Stomach smooth muscle (tissue), 2 donors: ENCODE results near the gene ADCY1.

ENCODE experiments used
- H3K27ac ChIP-seq: one replicate; pipeline ENCODE4 v1.7.0; 2013; ENCODE audit warnings: mild to moderate bottlenecking, low read length, inconsistent platforms
- H3K27me3 ChIP-seq, 2 donors: one replicate each; pipeline ENCODE4 v1.7.0; 2013; ENCODE audit warnings: low read length in 2 of 2; ENCODE audit not compliant: insufficient read depth in 2 of 2, control insufficient read depth in 1 of 2
- H3K36me3 ChIP-seq, 2 donors: one replicate each; pipeline ENCODE4 v1.7.0; 2013; ENCODE audit warnings: low read length in 2 of 2; ENCODE audit not compliant: control insufficient read depth in 2 of 2, insufficient read depth in 2 of 2
- H3K4me1 ChIP-seq: one replicate; pipeline ENCODE4 v1.7.0; 2013; ENCODE audit warnings: low read length; ENCODE audit not compliant: control insufficient read depth, insufficient read depth
- H3K4me3 ChIP-seq, 2 donors: one replicate each; pipeline ENCODE4 v1.7.0; 2013; ENCODE audit warnings: low read length in 2 of 2
- H3K9ac ChIP-seq, 2 donors: one replicate each; pipeline ENCODE4 v1.7.0; 2013; ENCODE audit warnings: low read length in 2 of 2, mild to moderate bottlenecking in 1 of 2
- H3K9me3 ChIP-seq, 2 donors: one replicate each; pipeline ENCODE4 v1.7.0; 2013; ENCODE audit warnings: low read length in 2 of 2; ENCODE audit not compliant: control insufficient read depth in 2 of 2
- donor health status: healthy.
- donor health status: Pancreatic carcinoma.

The ADCY1 gene

GRCh38 chr7:45606050-45606449 is 31.9 kb downstream of the ADCY1 start:
- Histone ChIP-seq H3K27me3 (no peaks in the 10 kb centered on the region), H3K9me3 (peaks cover 0 to 3% of the 10 kb centered on the region in 2 donors), H3K9ac (no peak overlapping the region), H3K36me3 (no peaks in the 10 kb centered on the region), H3K27ac (no peak overlapping the region), H3K4me1 (no peaks in the 10 kb centered on the region), H3K4me3 (no peak overlapping the region)

- no peaks in the 10 kb centered on the region for H3K4me1 ChIP-seq
- no peak overlapping the region for H3K27ac ChIP-seq
- peaks cover 3 to 4% of the 10 kb centered on the region in 2 donors for H3K9me3 ChIP-seq
- no peaks in the 10 kb centered on the region for H3K36me3 ChIP-seq
- H3K4me3 ChIP-seq, result no peak overlapping the region
- no peaks in the 10 kb centered on the region for H3K27me3 ChIP-seq
- no peak overlapping the region for H3K9ac ChIP-seq
Observed at GRCh38 chr7:45606931-45607330, 32.8 kb downstream of the ADCY1 start.

GRCh38 chr7:45609180-45609579 is 35.0 kb downstream of the ADCY1 start:
- H3K4me1 ChIP-seq, result no peaks in the 10 kb centered on the region
- no peak overlapping the region for H3K4me3 ChIP-seq
- H3K9ac ChIP-seq, result no peak overlapping the region
- H3K27me3 ChIP-seq, result no peaks in the 10 kb centered on the region
- peaks cover 3 to 6% of the 10 kb centered on the region in 2 donors for H3K9me3 ChIP-seq
- H3K27ac ChIP-seq, result no peak overlapping the region
- H3K36me3 ChIP-seq, result no peaks in the 10 kb centered on the region

- H3K4me1 ChIP-seq, result no peaks in the 10 kb centered on the region
- no peak overlapping the region for H3K27ac ChIP-seq
- peaks cover 3 to 6% of the 10 kb centered on the region in 2 donors for H3K9me3 ChIP-seq
- H3K27me3 ChIP-seq, result no peaks in the 10 kb centered on the region
- H3K9ac ChIP-seq, result no peak overlapping the region
- H3K36me3 ChIP-seq, result no peaks in the 10 kb centered on the region
- H3K4me3 ChIP-seq, result no peak overlapping the region
Observed at GRCh38 chr7:45610019-45610418, 35.9 kb downstream of the ADCY1 start.

GRCh38 chr7:45610660-45611299 is 36.6 kb downstream of the ADCY1 start:
- Histone ChIP-seq H3K36me3 (no peaks in the 10 kb centered on the region), H3K4me3 (no peak overlapping the region), H3K27me3 (no peaks in the 10 kb centered on the region), H3K4me1 (no peaks in the 10 kb centered on the region), H3K27ac (no peak overlapping the region), H3K9me3 (peaks cover 3 to 6% of the 10 kb centered on the region in 2 donors), H3K9ac (no peak overlapping the region)

GRCh38 chr7:45617166-45617565 is 43.0 kb downstream of the ADCY1 start:
- H3K4me1 ChIP-seq, result no peaks in the 10 kb centered on the region
- H3K4me3 ChIP-seq, result no peak overlapping the region
- H3K9me3 ChIP-seq, result peaks cover 4 to 20% of the 10 kb centered on the region in 2 donors
- no peaks in the 10 kb centered on the region for H3K27me3 ChIP-seq
- H3K27ac ChIP-seq, result no peak overlapping the region
- no peak overlapping the region for H3K9ac ChIP-seq
- H3K36me3 ChIP-seq, result no peaks in the 10 kb centered on the region

GRCh38 chr7:45622058-45622457 is 47.9 kb downstream of the ADCY1 start:
- Histone ChIP-seq H3K4me3 (no peak overlapping the region), H3K36me3 (no peaks in the 10 kb centered on the region), H3K9me3 (peaks cover 4 to 10% of the 10 kb centered on the region in 2 donors), H3K4me1 (no peaks in the 10 kb centered on the region), H3K27me3 (peaks cover 0 to 3% of the 10 kb centered on the region in 2 donors), H3K9ac (no peak overlapping the region), H3K27ac (no peak overlapping the region)

GRCh38 chr7:45623157-45623556 is 49.0 kb downstream of the ADCY1 start:
- Histone ChIP-seq H3K4me1 (no peaks in the 10 kb centered on the region), H3K36me3 (no peaks in the 10 kb centered on the region), H3K9me3 (peaks cover 4 to 7% of the 10 kb centered on the region in 2 donors), H3K4me3 (no peak overlapping the region), H3K27me3 (peaks cover 0 to 3% of the 10 kb centered on the region in 2 donors), H3K27ac (no peak overlapping the region), H3K9ac (no peak overlapping the region)

GRCh38 chr7:45623740-45624391 is 49.7 kb downstream of the ADCY1 start:
- no peaks in the 10 kb centered on the region for H3K4me1 ChIP-seq
- H3K9me3 ChIP-seq, result peaks cover 4 to 14% of the 10 kb centered on the region in 2 donors
- H3K27me3 ChIP-seq, result peaks cover 0 to 3% of the 10 kb centered on the region in 2 donors
- no peaks in the 10 kb centered on the region for H3K36me3 ChIP-seq
- H3K9ac ChIP-seq, result no peak overlapping the region
- H3K4me3 ChIP-seq, result no peak overlapping the region
- H3K27ac ChIP-seq, result no peak overlapping the region

- no peak overlapping the region for H3K27ac ChIP-seq
- H3K4me1 ChIP-seq, result no peaks in the 10 kb centered on the region
- H3K36me3 ChIP-seq, result no peaks in the 10 kb centered on the region
- no peak overlapping the region for H3K4me3 ChIP-seq
- no peak overlapping the region for H3K9ac ChIP-seq
- peaks cover 4 to 14% of the 10 kb centered on the region in 2 donors for H3K9me3 ChIP-seq
- peaks cover 0 to 3% of the 10 kb centered on the region in 2 donors for H3K27me3 ChIP-seq
Observed at GRCh38 chr7:45624392-45624760, 50.2 kb downstream of the ADCY1 start.

- H3K36me3 ChIP-seq, result no peaks in the 10 kb centered on the region
- H3K9me3 ChIP-seq, result peaks cover 4 to 14% of the 10 kb centered on the region in 2 donors
- H3K27ac ChIP-seq, result no peak overlapping the region
- no peak overlapping the region for H3K4me3 ChIP-seq
- H3K4me1 ChIP-seq, result no peaks in the 10 kb centered on the region
- peaks cover 0 to 3% of the 10 kb centered on the region in 2 donors for H3K27me3 ChIP-seq
- H3K9ac ChIP-seq, result no peak overlapping the region
Observed at GRCh38 chr7:45625067-45625466, 50.9 kb downstream of the ADCY1 start.
